ENCODE results near the gene ADORA3.

DNA sequence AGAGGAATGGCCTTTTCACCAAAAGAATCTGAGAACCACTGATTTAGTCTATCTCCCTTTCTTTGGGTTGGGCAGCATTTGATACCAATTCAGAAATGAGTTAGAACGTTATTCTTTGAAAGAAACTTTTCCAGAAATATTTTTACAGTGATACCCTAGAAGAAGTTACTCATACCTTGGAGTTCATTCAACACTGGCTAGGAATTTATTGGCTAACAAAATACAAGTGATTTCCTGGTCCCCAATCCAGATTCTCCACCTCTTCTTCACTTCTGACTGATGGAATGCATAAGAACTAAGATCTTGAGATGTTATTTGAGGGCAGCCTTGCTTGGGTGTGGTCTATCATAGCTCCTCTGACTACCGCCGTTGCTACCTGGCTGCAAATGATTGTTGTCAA, 20.3 kb downstream of the ADORA3 start:
- TF ChIP-seq EZH2 (IDR thresholded peaks at IDR 0.05), result no peak
- TF ChIP-seq, protein P1, sequence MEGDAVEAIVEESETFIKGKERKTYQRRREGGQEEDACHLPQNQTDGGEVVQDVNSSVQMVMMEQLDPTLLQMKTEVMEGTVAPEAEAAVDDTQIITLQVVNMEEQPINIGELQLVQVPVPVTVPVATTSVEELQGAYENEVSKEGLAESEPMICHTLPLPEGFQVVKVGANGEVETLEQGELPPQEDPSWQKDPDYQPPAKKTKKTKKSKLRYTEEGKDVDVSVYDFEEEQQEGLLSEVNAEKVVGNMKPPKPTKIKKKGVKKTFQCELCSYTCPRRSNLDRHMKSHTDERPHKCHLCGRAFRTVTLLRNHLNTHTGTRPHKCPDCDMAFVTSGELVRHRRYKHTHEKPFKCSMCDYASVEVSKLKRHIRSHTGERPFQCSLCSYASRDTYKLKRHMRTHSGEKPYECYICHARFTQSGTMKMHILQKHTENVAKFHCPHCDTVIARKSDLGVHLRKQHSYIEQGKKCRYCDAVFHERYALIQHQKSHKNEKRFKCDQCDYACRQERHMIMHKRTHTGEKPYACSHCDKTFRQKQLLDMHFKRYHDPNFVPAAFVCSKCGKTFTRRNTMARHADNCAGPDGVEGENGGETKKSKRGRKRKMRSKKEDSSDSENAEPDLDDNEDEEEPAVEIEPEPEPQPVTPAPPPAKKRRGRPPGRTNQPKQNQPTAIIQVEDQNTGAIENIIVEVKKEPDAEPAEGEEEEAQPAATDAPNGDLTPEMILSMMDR (IDR thresholded peaks at IDR 0.05), result no peak
- no peak for TF ChIP-seq EZH2phosphoT487 (IDR thresholded peaks at IDR 0.05)
